NCI-H748 (cell line): ENCODE measurements around the gene DDX56.
A peak's percentile ranks its signal among the peaks of the same experiment; 100 is the strongest.

Experiments
- DNase-seq: peaks from one replicate; lab custom pipeline; 2025; ENCODE audit not compliant: unreplicated experiment; lab: John Stamatoyannopoulos, UW

The DDX56 gene

DNA sequence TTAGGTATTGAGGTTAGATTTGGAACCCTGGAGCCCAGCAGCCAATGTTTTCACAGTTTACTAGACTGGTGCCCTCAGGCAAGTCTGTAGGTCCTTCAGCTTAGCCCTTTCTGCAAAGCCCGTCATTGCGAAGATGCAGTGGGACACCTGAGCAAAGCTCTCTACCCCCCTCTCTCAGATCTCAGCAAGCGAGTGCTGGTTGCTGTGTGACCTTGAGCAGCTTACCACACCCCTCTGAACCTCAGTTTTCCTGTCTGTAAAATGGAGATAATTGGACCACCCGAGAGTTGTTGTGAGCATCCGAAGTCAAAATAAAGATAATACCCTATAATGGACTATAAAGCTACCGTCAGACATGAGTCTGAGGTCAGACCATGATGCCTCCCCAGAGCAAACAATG is 36.3 kb downstream of the DDX56 start:
- DNase-seq = no peak

DNA sequence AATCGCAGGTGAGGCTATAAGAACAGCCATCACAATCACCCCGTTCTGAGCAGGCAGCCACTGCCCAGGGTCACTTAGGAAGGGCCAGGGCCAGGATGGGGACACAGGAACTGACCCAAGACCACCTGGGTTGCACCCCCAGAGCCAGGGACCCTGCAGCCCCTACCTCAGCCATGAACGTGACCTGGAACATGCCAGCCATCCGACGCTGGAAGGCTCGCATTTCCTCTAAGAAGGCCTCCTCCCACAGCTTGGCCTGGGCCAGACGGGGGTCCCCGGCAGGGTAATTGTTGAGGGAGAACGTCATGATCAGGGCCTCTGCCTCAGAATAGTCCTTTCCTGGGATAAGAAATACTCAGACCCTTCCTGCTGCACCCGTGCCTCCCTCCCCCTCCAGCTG is 37.6 kb downstream of the DDX56 start:
- DNase-seq = no peak

DNA sequence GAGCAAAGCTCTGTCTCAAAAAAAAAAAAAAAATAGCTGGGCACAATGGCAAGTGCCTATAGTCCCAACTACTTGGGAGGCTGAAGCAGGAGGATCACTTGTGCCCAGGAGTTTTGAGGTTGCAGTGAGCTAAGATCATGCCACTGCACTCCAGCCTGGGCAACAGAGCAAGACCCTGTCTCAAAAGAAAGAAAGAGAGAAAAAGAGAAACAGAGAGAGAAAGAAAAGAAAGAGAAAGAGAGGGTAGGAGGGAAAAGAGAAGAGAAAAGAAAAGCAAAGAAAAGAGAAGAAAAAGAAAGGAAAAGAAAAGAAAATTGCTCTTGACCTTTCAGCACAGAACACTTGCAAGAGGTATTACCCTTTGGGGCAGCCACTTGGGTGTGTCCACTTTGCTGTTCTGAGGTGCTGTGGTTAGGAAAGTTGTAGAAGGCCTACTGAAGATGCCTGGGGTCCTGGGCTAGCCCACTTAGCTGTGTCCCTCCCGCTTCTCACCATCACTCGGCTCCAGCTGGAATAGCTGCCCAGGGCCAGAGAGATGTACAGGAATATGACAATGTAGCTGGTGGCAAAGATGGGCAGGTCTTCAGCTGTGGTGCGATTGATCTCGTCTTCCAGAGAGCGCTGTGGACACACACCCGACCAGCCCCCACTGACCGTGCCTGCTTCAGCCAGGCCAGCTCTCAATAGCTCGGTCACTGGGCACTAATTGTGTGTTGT is 38.2 kb downstream of the DDX56 start:
- no peak for DNase-seq

DNA sequence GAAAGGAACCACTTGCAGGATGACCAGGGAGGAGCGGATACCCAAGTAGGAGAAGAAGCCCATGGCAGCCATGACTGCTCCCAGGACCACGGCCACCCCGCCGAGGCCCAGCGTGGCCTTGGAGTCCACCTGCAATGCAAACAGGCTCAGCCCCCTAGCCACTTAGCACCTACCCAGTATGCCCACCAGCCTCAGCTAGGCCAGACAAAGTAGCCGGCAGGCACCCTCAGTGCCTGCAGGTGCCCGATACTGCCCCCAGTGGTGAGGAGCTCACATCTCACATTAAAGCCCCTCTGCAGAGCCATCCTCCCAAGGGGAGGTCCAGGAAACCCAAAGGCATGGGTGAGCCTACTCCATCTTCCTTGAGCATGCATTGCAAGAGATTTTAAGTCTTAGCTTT is 39.2 kb downstream of the DDX56 start:
- DNase-seq = peak; percentile 55

DNA sequence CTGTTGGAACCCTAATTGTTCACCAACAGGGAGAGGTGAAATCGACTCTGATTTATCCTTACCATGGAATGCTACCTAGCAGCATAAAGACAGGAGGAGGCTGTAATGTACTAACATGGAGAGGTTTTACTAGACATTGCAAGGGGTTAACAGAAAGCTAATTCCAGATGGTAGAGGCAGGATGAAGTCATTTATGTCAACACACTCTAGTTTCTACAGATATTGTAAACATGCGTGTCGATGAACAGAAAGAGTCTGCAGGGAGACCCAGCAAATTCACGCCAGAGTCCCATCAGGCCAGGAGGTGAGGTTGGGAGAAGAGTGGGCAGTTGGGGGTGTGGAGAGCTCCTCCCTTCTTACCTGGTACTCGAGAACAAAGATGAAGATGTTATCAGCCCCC is 39.6 kb downstream of the DDX56 start:
- no peak for DNase-seq

DNA sequence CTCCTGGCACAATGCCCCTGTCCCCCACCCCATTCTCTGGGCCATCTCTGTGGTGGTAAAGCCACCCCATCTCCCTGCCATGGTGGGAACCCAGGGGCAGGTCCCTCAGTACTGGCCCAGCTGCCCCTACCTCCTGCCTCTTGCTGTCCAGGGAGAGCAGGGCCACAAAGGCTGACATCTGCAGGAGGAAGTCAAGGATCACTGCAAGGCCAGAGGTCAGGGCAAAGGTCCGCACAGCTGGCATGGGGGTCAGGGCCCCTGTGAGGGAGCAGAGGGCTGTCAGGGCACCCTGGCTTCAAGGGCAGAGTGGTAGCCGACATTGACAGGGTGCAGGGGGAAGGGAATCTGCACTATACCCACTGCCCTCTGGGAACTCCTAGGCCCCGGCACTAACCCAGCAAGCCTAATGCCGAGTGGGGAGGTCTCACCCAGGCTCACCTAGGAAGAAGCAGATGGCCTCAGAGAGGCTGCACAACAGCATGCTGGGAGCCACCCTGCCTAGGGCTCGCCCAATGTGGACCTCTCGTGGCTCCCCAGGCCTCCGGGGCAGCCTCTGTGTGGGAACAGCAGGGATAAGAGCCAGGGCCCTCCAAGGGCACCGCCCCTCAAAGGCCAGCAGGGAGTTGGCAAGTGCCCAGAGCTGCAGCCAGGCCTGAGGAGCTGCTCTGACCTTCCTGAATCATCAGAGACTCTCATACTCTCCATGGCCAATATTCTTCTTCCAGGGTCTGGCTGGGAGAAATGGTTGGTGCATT is 40.2 kb downstream of the DDX56 start:
- DNase-seq = no peak

DNA sequence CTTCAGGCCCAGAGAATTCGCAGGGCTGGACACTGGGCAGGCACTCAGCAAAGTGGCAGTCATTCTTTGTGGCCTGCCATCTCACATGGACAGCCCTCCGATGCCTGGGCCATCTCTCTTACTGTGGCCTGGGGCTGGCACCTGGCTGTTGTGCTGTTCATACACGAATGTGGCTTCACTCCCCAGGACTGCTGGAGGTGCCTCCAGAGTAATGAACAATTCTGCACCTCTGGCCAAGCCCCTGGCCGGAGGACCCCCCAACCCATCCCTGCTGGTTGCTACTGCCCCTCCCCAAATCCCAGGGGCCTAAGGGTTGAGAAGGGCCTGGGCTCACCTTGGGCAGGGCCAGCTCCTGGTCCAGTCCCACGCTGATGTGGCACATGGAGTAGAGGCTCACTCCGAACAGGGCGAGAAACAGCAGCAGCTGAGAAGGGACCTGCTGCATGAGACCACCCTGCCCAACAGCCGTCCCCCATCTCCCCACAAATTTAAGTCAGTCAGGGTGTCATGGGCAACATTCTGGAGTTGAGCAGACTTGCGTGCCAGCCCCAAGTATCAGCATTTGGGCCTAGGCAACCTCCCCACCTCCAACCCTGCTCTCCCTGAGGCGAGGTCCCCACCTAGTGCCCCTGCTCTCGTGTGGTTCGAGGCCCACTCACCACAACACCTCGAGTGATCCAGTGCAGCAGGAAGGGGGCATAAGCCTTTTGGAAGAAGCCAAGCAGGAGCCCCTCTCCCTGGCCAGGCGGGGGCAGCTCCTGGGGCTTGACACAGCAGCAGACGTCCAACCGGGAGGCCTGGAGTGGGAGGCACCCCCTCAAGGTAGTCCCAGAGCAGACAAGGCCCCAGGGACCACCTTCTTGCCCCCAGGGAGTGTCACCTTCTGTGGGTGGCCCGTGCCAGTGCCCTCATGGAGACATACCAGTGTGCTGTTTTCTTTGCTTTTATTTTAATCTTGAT is 42.0 kb downstream of the DDX56 start:
- DNase-seq = no peak

DNA sequence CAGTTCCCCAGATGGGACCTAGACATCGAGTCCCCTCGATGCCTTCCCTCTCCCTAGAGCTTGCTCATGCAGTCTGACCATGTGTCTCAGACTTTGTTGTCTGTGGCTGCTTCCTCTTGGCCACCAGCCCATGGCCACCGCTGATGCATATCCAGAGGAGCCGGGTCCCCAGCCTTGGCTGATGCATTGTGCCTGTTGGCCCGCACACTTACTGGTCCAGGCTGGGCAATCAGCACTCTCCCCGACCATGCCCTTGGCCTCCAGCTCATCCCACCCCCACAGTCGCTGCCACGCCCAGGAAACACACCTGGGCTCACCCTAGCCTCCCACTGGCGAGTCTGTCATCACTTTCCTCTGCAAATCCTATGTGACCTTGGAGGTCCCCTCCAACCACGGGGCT is 42.7 kb downstream of the DDX56 start:
- DNase-seq = no peak

DNA sequence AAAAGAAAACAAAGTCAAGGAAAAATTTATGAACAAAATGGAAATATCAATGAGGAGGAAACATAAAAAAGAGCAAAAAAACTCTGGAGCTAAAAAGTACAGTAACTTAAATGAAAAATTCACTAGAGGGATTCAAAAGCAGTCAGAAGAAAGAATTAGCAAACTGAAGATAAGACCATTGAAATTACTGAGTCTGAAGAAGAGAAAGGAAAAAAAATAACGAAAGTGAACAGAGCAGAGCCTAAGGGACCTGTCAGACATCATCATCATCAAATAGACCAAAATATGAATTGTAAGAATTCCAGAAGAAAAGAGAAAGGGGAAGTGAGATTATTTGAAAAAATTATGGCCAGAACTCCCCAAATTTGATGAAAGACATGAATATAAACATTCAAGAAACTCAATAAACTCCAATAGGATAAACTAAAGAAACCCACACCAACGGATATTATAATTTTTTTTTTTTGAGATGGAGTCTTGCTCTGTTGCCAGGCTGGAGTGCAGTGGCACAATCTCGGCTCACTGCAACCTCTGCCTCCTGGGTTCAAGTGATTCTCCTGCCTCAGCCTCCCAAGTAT is 48.8 kb downstream of the DDX56 start:
- DNase-seq = no peak

DNA sequence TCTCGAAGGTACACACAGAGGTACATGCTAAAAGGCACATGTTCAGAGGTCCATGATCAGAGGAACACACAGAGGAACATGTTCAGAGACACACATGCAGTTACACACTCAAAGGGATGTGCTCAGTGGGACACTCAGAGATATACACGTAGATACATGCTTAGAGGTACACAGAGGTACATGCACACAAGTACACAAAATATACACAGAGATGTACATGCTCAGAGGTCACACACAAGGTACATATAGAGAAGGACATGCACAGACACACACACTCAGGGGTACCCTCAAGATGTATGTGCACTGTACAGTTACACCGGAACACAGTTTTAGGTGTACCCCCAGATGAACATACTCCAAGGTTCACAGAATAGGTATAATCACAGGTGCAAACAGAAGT is 51.4 kb downstream of the DDX56 start:
- no peak for DNase-seq

DNA sequence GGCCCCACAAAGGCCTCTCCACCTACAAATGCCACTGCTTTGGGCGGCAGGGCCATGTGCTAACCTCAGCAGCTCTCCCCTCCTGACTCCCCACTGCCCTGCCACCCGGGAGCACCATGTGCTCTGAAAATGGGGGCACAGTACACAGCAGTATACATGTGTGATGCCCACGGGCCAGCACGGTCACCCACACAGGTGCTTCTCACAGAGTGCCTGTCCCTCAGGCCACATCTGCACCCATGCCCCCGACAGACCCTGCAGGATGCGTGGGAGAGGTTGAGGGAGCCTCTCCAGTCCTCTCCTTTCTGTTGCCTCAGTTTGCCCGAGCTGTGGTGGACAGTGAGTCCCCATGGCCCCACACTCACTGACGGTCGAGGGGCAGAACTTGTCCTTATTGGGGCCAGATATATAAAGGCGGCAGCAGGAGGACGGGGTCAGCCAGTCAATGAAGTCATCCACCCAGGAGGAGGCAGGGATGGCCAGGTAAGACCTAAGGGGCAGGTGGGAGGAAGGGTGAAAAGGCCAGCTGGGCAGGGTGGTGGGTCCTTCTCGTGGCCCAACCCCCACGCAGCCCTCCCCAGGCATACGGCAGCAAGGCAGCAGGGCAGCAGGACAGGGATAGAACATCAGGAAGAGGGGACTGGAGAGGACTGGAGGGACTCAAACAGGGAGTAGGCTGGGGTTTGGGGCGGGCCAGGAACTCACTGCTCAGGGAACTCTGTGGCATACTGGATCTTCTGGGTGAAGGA is 52.2 kb downstream of the DDX56 start:
- no peak for DNase-seq

DNA sequence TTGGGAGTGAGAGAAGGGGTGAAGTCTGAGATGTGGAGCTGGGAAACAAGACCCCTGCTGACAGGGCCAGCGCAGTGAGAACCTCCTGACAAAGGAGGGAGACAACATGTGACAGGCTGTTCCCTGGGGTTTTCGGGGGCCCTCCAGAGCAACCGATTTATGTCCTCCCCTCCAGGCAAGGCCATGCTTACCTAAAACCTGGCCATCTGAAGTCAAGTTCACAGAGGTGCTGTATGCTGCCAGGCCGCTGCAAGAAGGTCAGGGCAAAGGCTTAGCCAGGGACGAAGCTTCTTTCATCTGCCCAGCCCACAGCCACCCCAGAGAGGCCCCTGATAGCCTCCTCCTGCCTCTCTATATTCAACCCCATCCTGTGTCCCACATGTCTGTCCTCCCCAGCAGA is 53.1 kb downstream of the DDX56 start:
- no peak for DNase-seq

DNA sequence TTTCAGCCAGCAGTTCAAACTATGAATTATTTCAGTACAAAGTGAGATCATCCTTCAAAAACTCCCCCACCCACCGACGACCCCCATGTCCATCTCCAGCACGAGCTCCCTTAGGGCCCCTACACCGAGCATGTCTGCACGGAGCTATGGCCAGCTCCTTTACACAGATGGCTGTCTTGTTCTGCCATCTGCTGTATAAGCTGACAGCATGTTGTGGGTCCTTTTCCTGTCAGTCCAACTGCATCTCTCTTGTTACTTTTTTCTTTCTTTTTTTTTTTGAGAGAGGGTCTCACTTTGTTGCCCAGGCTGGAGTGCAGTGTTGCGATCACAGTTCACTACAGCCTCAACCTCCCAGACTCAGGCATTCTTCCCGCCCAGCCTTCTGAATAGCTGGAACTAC is 54.2 kb downstream of the DDX56 start:
- DNase-seq = no peak

DNA sequence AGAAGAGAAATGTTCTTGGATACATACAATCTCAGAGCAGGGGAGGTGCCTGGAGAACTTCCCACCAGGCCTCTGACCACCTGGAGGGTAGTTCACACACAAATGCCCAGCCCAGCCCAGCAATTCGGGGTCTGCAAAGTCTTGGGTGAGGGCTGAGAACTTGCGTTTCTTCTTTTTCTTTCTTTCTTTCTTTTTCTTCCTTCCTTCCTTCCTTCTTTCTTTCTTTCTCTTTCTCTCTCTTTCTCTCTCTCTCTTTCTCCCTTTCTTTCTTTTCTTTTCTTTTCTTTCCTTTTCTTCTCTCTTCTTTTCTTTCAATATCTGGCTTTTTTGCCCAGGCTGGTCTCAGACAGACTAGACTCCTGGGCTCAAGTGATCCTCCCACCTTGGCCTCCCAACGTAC is 54.9 kb downstream of the DDX56 start:
- no peak for DNase-seq

DNA sequence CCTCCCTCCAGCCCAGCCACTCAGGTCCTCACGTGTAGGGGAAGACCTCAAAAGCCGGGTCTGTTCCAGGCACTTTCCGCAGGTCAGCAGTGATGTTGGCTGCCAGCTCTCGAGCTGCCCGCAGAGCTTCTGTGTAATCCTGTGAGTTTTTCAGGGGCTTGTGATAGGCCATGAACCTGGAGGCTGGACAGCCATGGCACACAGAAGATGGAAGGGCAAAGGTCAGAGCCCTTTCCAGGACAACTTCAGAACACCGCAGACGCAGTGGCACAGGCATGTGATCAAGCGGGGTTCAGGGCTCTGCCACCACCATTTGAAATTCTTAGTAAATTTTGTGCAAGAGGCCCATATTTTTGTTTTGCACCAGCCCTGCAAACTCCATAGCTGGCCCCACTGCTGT is 56.5 kb downstream of the DDX56 start:
- DNase-seq = no peak
